ENCODE results near the gene SYNC. TPM values are rescaled to one million over a fixed set of nuclear protein-coding genes. Genes with fewer than 3 reads are reported as not detected.
"Not testable (repeated sequence)": the region's sequence is repeated elsewhere in the genome, so short reads cannot be mapped to it uniquely, and the experiment has no call there.

The SYNC gene
- total RNA-seq, 2 experiments from 2014 or later: not detected

DNA sequence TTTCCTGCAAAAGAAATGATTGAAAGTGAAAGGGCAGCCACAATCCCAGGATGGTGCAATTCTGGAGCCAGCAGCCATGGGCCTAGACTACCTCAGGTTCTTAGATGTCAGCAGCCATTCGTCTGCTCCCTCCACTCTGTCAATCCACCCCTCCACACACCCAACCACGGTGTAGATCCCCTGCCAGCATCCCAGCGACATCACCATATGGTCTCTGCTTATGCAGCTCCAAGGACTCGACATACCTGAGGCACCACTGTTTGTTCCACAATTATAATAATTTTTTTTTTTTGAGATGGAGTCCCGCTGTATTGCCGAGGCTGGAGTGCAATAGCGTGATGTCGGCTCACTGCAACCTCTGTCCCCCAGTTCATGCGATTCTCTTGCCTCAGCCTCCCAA lies 6.5 kb downstream of the SYNC start:
- DNase-seq: no peak
- POLR2A ChIA-PET: no interaction called here
- H3K4me1 Mint-ChIP-seq: peaks cover 10% of the 10 kb centered on the region
- H3K4me3 Mint-ChIP-seq: no peak overlapping the region
- no peaks in the 10 kb centered on the region for H3K36me3 Mint-ChIP-seq
- H3K27me3 Mint-ChIP-seq: peaks cover 9% of the 10 kb centered on the region
- ATAC-seq (ENCODE audit: low read depth): no peak
- no peaks in the 10 kb centered on the region for H3K9me3 Mint-ChIP-seq
- no peak overlapping the region for H3K27ac Mint-ChIP-seq

- Mint-ChIP-seq H3K27ac (no peak overlapping the region), H3K27me3 (peaks cover 7% of the 10 kb centered on the region), H3K36me3 (no peaks in the 10 kb centered on the region), H3K4me3 (no peak overlapping the region), H3K4me1 (peaks cover 10% of the 10 kb centered on the region), H3K9me3 (no peaks in the 10 kb centered on the region)
- POLR2A ChIA-PET: no interaction called here
- DNase-seq (no peak), ATAC-seq (ENCODE audit: low read depth) (no peak)
Measured at GRCh38 chr1:32695098-32695904, 7.3 kb downstream of the SYNC start.

GRCh38 chr1:32693455-32694174 lies 9.0 kb downstream of the SYNC start:
- no peaks in the 10 kb centered on the region for H3K9me3 Mint-ChIP-seq
- no peak overlapping the region for H3K27ac Mint-ChIP-seq
- peak; percentile 1 for DNase-seq
- no peak overlapping the region for H3K4me3 Mint-ChIP-seq
- no peaks in the 10 kb centered on the region for H3K36me3 Mint-ChIP-seq
- H3K4me1 Mint-ChIP-seq: peaks cover 10% of the 10 kb centered on the region
- peaks cover under 1% of the 10 kb centered on the region for H3K27me3 Mint-ChIP-seq
- POLR2A ChIA-PET: no interaction called here
- ATAC-seq (ENCODE audit: low read depth): no peak

GRCh38 chr1:32686387-32686786 lies 16.2 kb downstream of the SYNC start:
- H3K27ac Mint-ChIP-seq: no peak overlapping the region
- no peak overlapping the region for H3K4me3 Mint-ChIP-seq
- DNase-seq: no peak
- H3K27me3 Mint-ChIP-seq: no peaks in the 10 kb centered on the region
- no peak for ATAC-seq (ENCODE audit: low read depth)
- no peaks in the 10 kb centered on the region for H3K9me3 Mint-ChIP-seq
- POLR2A ChIA-PET: no interaction called here
- peaks cover 12% of the 10 kb centered on the region for H3K36me3 Mint-ChIP-seq
- peaks cover 1% of the 10 kb centered on the region for H3K4me1 Mint-ChIP-seq

- Mint-ChIP-seq H3K4me1 (peaks cover 1% of the 10 kb centered on the region), H3K4me3 (no peak overlapping the region)
Measured at GRCh38 chr1:32685498-32685897, 17.1 kb downstream of the SYNC start.

DNA sequence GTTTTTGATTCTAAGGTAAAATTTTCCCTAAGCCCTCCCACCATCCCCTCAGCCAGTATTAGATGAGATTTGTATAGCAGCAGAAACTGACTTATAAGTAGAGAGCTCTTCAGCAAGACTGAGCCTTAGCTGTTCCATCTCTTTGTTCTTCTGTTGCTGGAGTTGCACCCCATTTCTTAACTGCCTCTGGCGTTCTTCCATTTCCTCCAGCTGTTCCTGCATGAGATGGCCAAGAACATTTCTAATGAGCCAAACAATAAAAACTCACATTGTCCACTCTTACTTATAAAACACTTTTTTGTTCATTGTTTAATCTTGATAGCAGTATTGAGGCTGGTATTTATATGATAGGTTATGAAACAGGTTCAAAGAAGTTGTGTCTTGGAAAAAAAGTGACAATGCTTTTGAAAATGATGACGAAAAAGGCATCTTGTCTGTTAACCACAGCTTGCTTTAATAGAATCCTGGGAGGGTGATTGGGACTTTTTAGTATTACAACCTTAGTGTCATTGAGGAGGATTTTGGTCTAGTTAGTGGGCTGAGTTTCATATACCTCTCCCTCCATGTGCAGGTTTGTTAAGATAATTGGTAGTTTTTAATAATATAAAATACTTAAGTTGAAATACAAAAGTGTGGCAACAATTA lies 18.3 kb downstream of the SYNC start:
- H3K9me3 Mint-ChIP-seq: no peaks in the 10 kb centered on the region
- ATAC-seq (ENCODE audit: low read depth) (no peak), DNase-seq (no peak)
- H3K27ac Mint-ChIP-seq: no peak overlapping the region
- H3K4me1 Mint-ChIP-seq: peaks cover 1% of the 10 kb centered on the region
- H3K27me3 Mint-ChIP-seq: no peaks in the 10 kb centered on the region
- POLR2A ChIA-PET: no interaction called here
- peaks cover 23% of the 10 kb centered on the region for H3K36me3 Mint-ChIP-seq
- no peak overlapping the region for H3K4me3 Mint-ChIP-seq

More at GRCh38 chr1:32685498-32685897, 17.1 kb downstream of the SYNC start:
- no peaks in the 10 kb centered on the region for H3K27me3 Mint-ChIP-seq
- peaks cover 20% of the 10 kb centered on the region for H3K36me3 Mint-ChIP-seq
- DNase-seq (no peak), ATAC-seq (ENCODE audit: low read depth) (no peak)
- H3K27ac Mint-ChIP-seq: no peak overlapping the region
- POLR2A ChIA-PET: no interaction called here
- no peaks in the 10 kb centered on the region for H3K9me3 Mint-ChIP-seq

GRCh38 chr1:32683397-32683796 lies 19.2 kb downstream of the SYNC start:
- Mint-ChIP-seq H3K9me3 (no peaks in the 10 kb centered on the region), H3K4me3 (no peak overlapping the region), H3K27me3 (no peaks in the 10 kb centered on the region), H3K36me3 (peaks cover 23% of the 10 kb centered on the region), H3K27ac (no peak overlapping the region), H3K4me1 (peaks cover 1% of the 10 kb centered on the region)
- DNase-seq: no peak
- POLR2A ChIA-PET: no interaction called here
- ATAC-seq (ENCODE audit: low read depth): no peak

DNA sequence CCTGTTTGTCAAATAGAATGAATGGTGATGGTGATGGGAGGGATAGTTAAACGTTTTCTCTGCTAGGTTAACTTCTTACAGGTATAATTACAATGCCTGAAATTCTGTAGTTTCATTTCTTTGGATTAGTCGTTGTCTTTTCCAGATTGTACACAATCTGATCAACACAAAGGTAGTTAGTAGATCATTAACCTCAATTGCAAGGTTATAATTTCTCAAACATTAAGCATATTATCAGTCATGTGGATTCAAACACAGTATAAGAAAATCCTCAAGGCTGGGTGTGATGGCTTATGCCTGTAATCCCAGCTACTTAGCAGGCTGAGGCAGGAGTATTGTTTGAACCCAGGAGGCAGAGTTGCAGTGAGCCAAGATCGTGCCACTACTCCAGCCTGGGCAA lies 20.6 kb downstream of the SYNC start:
- Mint-ChIP-seq H3K4me1 (peaks cover 1% of the 10 kb centered on the region), H3K27ac (no peak overlapping the region), H3K4me3 (no peak overlapping the region), H3K36me3 (peaks cover 32% of the 10 kb centered on the region), H3K9me3 (no peaks in the 10 kb centered on the region), H3K27me3 (no peaks in the 10 kb centered on the region)
- POLR2A ChIA-PET: no interaction called here
- DNase-seq: no peak
- no peak for ATAC-seq (ENCODE audit: low read depth)

DNA sequence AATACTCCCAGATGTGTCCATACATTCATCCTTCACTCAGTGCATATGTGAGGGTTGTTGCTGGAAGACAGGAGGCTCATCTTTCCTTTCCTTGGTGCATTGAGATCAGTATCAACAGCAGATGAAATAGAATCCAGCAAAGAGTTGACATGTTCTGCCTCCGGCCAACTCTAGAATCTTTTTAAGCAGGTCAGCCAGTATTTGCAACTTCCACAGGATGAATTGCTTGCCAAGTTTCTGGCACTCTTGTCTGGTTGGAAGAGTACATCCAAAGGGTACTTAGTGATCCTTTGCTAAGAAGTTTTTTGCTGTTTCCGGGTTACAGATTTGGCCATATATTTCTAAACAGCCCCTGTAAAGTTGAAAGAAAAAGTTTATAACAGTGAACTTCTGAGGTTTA lies 21.1 kb downstream of the SYNC start:
- H3K4me3 Mint-ChIP-seq: no peak overlapping the region
- no peak overlapping the region for H3K27ac Mint-ChIP-seq

DNA sequence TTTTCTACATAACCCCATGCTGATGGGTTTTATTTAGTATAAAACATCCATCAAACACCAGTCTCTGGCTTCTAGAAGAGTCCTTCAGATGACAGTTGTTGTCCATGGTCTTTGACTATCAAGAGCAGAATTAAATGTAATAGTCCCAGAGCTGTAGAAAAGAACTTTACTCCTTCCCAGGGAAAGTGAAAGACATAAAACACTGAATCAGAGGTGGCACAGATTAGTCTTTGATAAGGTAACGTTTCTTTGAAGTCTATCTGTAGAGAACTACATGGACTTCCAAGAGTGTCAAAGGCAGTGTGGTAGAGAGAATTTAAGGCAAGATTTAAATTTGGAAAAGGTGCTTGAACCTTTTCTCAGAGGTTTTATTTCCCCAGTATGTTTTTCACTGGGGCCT lies 21.9 kb downstream of the SYNC start:
- POLR2A ChIA-PET: no interaction called here
- Mint-ChIP-seq H3K36me3 (peaks cover 32% of the 10 kb centered on the region), H3K27ac (no peak overlapping the region), H3K9me3 (no peaks in the 10 kb centered on the region), H3K27me3 (no peaks in the 10 kb centered on the region), H3K4me3 (no peak overlapping the region), H3K4me1 (peaks cover 1% of the 10 kb centered on the region)
- ATAC-seq (ENCODE audit: low read depth): no peak
- no peak for DNase-seq

More for the DNA sequence above, 21.1 kb downstream of the SYNC start:
- DNase-seq (no peak), ATAC-seq (ENCODE audit: low read depth) (no peak)
- peaks cover 31% of the 10 kb centered on the region for H3K36me3 Mint-ChIP-seq
- peaks cover 1% of the 10 kb centered on the region for H3K4me1 Mint-ChIP-seq
- POLR2A ChIA-PET: no interaction called here
- no peaks in the 10 kb centered on the region for H3K9me3 Mint-ChIP-seq
- no peaks in the 10 kb centered on the region for H3K27me3 Mint-ChIP-seq

GRCh38 chr1:32679993-32680392 lies 22.6 kb downstream of the SYNC start:
- H3K4me3 Mint-ChIP-seq; ATAC-seq (ENCODE audit: low read depth); POLR2A ChIA-PET; H3K9me3 Mint-ChIP-seq; DNase-seq; H3K4me1 Mint-ChIP-seq; H3K27ac Mint-ChIP-seq; H3K27me3 Mint-ChIP-seq: not testable (repeated sequence)
- H3K36me3 Mint-ChIP-seq: peaks cover 35% of the 10 kb centered on the region

DNA sequence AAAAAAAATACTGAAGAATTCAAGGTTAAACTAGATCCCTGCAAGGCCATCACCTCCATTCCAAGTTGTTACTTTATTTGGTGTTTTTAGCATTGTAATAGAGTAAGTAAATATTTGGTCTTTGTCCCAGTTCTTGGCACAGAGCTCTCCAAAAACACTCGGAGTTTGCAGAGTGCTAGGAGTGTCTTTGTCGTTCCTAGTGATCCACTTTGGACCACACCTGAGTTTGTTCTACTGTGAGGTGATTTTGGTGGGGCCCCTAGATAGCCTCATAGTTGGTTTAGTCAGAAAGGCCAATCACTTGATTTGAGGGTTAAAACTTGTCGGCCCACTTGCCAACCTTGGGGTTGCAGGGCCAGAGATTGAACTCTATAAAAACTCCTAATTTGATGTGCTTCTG lies 25.6 kb downstream of the SYNC start:
- Mint-ChIP-seq H3K36me3 (peaks cover 41% of the 10 kb centered on the region), H3K4me1 (peaks cover 1% of the 10 kb centered on the region)
- ATAC-seq (ENCODE audit: low read depth): no peak

GRCh38 chr1:32668716-32669115 lies 33.9 kb downstream of the SYNC start:
- POLR2A ChIA-PET; H3K27ac Mint-ChIP-seq; DNase-seq; H3K9me3 Mint-ChIP-seq; H3K4me1 Mint-ChIP-seq; H3K27me3 Mint-ChIP-seq; ATAC-seq (ENCODE audit: low read depth); H3K4me3 Mint-ChIP-seq: not testable (repeated sequence)
- peaks cover 34% of the 10 kb centered on the region for H3K36me3 Mint-ChIP-seq

More for the DNA sequence above, 25.6 kb downstream of the SYNC start:
- no peaks in the 10 kb centered on the region for H3K9me3 Mint-ChIP-seq
- no peaks in the 10 kb centered on the region for H3K27me3 Mint-ChIP-seq
- DNase-seq: no peak
- H3K27ac Mint-ChIP-seq: no peak overlapping the region
- POLR2A ChIA-PET: interaction anchor here (0.6 to 0.9 kb wide), 3 partner anchors 10 to 26 kb away, joined by 3 read pairs; partner anchors contain the start of gene RBBP4
- no peak overlapping the region for H3K4me3 Mint-ChIP-seq
